GM19240 (cell line): Measurements from ENCODE around the gene ADAM15.

Experiments used
- DNase-seq: peaks from one replicate; pipeline ENCODE4 v3.0.0; 2011; ENCODE audit warnings: low spot score; ENCODE audit not compliant: insufficient read length

Gene ADAM15

GRCh38 chr1:155050560-155051341 lies at the start of gene ADAM15:
Gene ADAM15, plus strand, starts transcription at chr1:155051316. Its CDS starts 71 bp downstream, at chr1:155051387.
- DNase-seq = peak; percentile 96

GRCh38 chr1:155001425-155001674 lies 49.8 kb upstream of the ADAM15 start:
- DNase-seq = no peak

- peak; percentile 93 for DNase-seq
Measured at GRCh38 chr1:155001675-155002463, 49.2 kb upstream of the ADAM15 start.

- DNase-seq = no peak
Measured at GRCh38 chr1:155002464-155003226, 48.5 kb upstream of the ADAM15 start, which contains the start of gene ZBTB7B. Gene ZBTB7B, plus strand, starts transcription at chr1:155002802. Its CDS starts 11,859 bp downstream, at chr1:155014661.

GRCh38 chr1:155003227-155003765 lies 47.8 kb upstream of the ADAM15 start:
- DNase-seq = no peak

GRCh38 chr1:155003766-155004351 lies 47.3 kb upstream of the ADAM15 start:
- no peak for DNase-seq

GRCh38 chr1:155004352-155005075 lies 46.6 kb upstream of the ADAM15 start:
- DNase-seq = no peak

GRCh38 chr1:155005076-155006011 lies 45.8 kb upstream of the ADAM15 start:
- DNase-seq = no peak

- no peak for DNase-seq
Measured at GRCh38 chr1:155006601-155007101, 44.5 kb upstream of the ADAM15 start.

GRCh38 chr1:155007251-155007828 lies 43.8 kb upstream of the ADAM15 start:
- no peak for DNase-seq

GRCh38 chr1:155008015-155008941 lies 42.8 kb upstream of the ADAM15 start:
- DNase-seq = no peak

GRCh38 chr1:155009221-155009711 lies 41.9 kb upstream of the ADAM15 start:
- no peak for DNase-seq

GRCh38 chr1:155009742-155010141 lies 41.4 kb upstream of the ADAM15 start:
- DNase-seq = no peak

GRCh38 chr1:155010211-155010918 lies 40.8 kb upstream of the ADAM15 start:
- DNase-seq = no peak

GRCh38 chr1:155011004-155011416 lies 40.1 kb upstream of the ADAM15 start:
- DNase-seq = no peak

GRCh38 chr1:155011437-155012025 lies 39.6 kb upstream of the ADAM15 start:
- DNase-seq = no peak
